ENCODE measurements around the gene CHAC1.

DNA sequence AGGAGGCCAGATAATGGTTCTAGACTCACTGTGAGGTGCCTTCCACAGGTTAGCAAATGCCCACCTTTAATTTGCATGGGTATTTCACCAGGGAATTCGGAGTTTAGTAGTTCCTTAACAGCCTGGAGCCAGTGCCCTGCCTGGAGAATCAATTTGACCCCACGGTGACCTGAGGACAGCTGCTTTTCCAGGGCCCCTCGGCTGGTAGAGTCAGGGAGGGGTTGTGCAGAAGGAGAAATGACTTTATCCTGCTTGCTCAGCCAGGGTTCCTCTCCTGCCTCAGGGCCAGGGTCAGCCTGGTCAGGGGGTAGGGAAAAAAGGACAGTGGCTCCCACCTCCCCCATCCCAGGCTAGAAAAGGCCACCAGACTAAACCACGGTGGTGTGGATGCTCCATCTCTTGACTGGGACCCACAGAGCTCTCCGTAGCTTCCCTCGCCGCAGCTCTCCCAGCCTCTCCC, 12.2 kb upstream of the CHAC1 start:
- TF ChIP-seq, protein P1, sequence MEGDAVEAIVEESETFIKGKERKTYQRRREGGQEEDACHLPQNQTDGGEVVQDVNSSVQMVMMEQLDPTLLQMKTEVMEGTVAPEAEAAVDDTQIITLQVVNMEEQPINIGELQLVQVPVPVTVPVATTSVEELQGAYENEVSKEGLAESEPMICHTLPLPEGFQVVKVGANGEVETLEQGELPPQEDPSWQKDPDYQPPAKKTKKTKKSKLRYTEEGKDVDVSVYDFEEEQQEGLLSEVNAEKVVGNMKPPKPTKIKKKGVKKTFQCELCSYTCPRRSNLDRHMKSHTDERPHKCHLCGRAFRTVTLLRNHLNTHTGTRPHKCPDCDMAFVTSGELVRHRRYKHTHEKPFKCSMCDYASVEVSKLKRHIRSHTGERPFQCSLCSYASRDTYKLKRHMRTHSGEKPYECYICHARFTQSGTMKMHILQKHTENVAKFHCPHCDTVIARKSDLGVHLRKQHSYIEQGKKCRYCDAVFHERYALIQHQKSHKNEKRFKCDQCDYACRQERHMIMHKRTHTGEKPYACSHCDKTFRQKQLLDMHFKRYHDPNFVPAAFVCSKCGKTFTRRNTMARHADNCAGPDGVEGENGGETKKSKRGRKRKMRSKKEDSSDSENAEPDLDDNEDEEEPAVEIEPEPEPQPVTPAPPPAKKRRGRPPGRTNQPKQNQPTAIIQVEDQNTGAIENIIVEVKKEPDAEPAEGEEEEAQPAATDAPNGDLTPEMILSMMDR (conservative IDR thresholded peaks at IDR 0.05 in 1 of 2, IDR thresholded peaks at IDR 0.05 in 1 of 2; ENCODE audit: low read depth in 1 of 2, low read length in 2 of 2), result no peak
- TF ChIP-seq EZH2 (IDR thresholded peaks at IDR 0.05; ENCODE audit: low read length, missing control alignments), result no peak

All from fibroblast of lung (primary cell).